WTC11 (cell line): ENCODE measurements around the gene MICAL3. TPM values are rescaled to one million over a fixed set of nuclear protein-coding genes. Genes with fewer than 3 reads are reported as not detected.

Experiments used
- ATAC-seq: fragments of 200-7000 bp; cut with Tn5 transposase; 2 replicates; pipeline ENCODE4 v1.10.0; 2021; ENCODE audit warnings: mild to moderate bottlenecking, moderate library complexity
- CTCF ChIA-PET: fragments of 300-600 bp; sonication (Branson Sonifier 250); formaldehyde crosslinking; loops from one replicate; lab custom pipeline; 2021; ENCODE audit warnings: antibody characterized with exemption; lab: Charles Lee
- POLR2A ChIA-PET: fragments of 350-600 bp; sonication (Branson Sonifier 250); formaldehyde crosslinking; loops from one replicate; lab custom pipeline; 2021; ENCODE audit warnings: antibody characterized with exemption; lab: Charles Lee
- DNase-seq: peaks from one replicate; pipeline ENCODE4 v3.0.0; 2021; ENCODE audit warnings: low spot score
- H3K27ac Mint-ChIP-seq: 2 replicates; pipeline ENCODE4 v1.8.0; 2021; ENCODE audit warnings: mixed read lengths
- H3K27me3 Mint-ChIP-seq: 2 replicates; pipeline ENCODE4 v1.8.0; 2021; ENCODE audit warnings: low read depth, mild to moderate bottlenecking, moderate library complexity, mixed read lengths
- H3K36me3 Mint-ChIP-seq: 2 replicates; pipeline ENCODE4 v1.8.0; 2021; ENCODE audit warnings: mixed read lengths
- H3K4me1 Mint-ChIP-seq: 2 replicates; pipeline ENCODE4 v1.8.0; 2022; ENCODE audit warnings: mixed read lengths
- H3K4me3 Mint-ChIP-seq: 2 replicates; pipeline ENCODE4 v1.8.0; 2021; ENCODE audit warnings: mild to moderate bottlenecking, moderate library complexity, mixed read lengths
- H3K9me3 Mint-ChIP-seq: 2 replicates; pipeline ENCODE4 v1.8.0; 2021; ENCODE audit warnings: mixed read lengths
- E2F5 ChIP-seq: sonication (generic); formaldehyde crosslinking; IDR thresholded peaks from 2 replicates; pipeline ENCODE4 v1.8.1; 2022; ENCODE audit warnings: mild to moderate bottlenecking, moderate library complexity, missing genetic modification reagents
- ELF4 ChIP-seq: sonication (generic); formaldehyde crosslinking; IDR thresholded peaks from 2 replicates; pipeline ENCODE4 v1.8.1; 2022; ENCODE audit warnings: low read depth, mild to moderate bottlenecking, moderate library complexity, missing genetic modification reagents
- EMX1 ChIP-seq: fragments of 250-450 bp; sonication (Bioruptor Pico); IDR thresholded peaks from 2 replicates; pipeline ENCODE4 v1.8.0; 2021; ENCODE audit warnings: mild to moderate bottlenecking
- FOXJ3 ChIP-seq: sonication (generic); formaldehyde crosslinking; IDR thresholded peaks from 2 replicates; pipeline ENCODE4 v1.9.0; 2021; ENCODE audit warnings: missing genetic modification reagents, mild to moderate bottlenecking, borderline replicate concordance
- JUN ChIP-seq: sonication (generic); formaldehyde crosslinking; IDR thresholded peaks from 2 replicates; pipeline ENCODE4 v1.8.0; 2023; ENCODE audit warnings: mild to moderate bottlenecking, missing genetic modification reagents
- MLX ChIP-seq: sonication (generic); formaldehyde crosslinking; IDR thresholded peaks from 2 replicates; pipeline ENCODE4 v1.8.1; 2023; ENCODE audit warnings: mild to moderate bottlenecking, missing genetic modification reagents, moderate library complexity
- MXD4 ChIP-seq: fragments of 250-450 bp; sonication (Bioruptor Pico); IDR thresholded peaks from 2 replicates; pipeline ENCODE4 v1.8.0; 2021; ENCODE audit warnings: mild to moderate bottlenecking, moderate library complexity, borderline replicate concordance
- NR1H2 ChIP-seq: sonication (generic); formaldehyde crosslinking; IDR thresholded peaks from 2 replicates; pipeline ENCODE4 v1.9.0; 2021; ENCODE audit warnings: mild to moderate bottlenecking, moderate library complexity, missing genetic modification reagents
- RELA ChIP-seq: sonication (generic); formaldehyde crosslinking; IDR thresholded peaks from 2 replicates; pipeline ENCODE4 v1.8.1; 2022; ENCODE audit warnings: missing genetic modification reagents, mild to moderate bottlenecking, borderline replicate concordance
- SOX15 ChIP-seq: fragments of 250-450 bp; sonication (Bioruptor Pico); IDR thresholded peaks from 2 replicates; pipeline ENCODE4 v1.9.0; 2021; ENCODE audit warnings: mild to moderate bottlenecking
- TEAD4 ChIP-seq: sonication (generic); formaldehyde crosslinking; IDR thresholded peaks from 2 replicates; pipeline ENCODE4 v1.8.0; 2022; ENCODE audit warnings: mild to moderate bottlenecking, missing genetic modification reagents
- TP53 ChIP-seq: sonication (generic); formaldehyde crosslinking; IDR thresholded peaks from 2 replicates; pipeline ENCODE4 v1.8.1; 2023; ENCODE audit warnings: mild to moderate bottlenecking, missing genetic modification reagents
- USF1 ChIP-seq: sonication (generic); formaldehyde crosslinking; IDR thresholded peaks from 2 replicates; pipeline ENCODE4 v1.8.0; 2022; ENCODE audit warnings: mild to moderate bottlenecking, missing genetic modification reagents
- USF2 ChIP-seq: sonication (generic); formaldehyde crosslinking; IDR thresholded peaks from 2 replicates; pipeline ENCODE4 v1.8.1; 2023; ENCODE audit warnings: mild to moderate bottlenecking, missing genetic modification reagents, moderate library complexity
- ZBTB21 ChIP-seq: sonication (generic); formaldehyde crosslinking; IDR thresholded peaks from 2 replicates; pipeline ENCODE4 v1.8.1; 2023; ENCODE audit warnings: mild to moderate bottlenecking, missing genetic modification reagents, borderline replicate concordance
- ZNF263 ChIP-seq: sonication (generic); formaldehyde crosslinking; IDR thresholded peaks from 2 replicates; pipeline ENCODE4 v1.8.1; 2022; ENCODE audit warnings: low read depth, mild to moderate bottlenecking, moderate library complexity, missing genetic modification reagents
- ZNF396 ChIP-seq: fragments of 250-450 bp; sonication (Bioruptor Pico); IDR thresholded peaks from 2 replicates; pipeline ENCODE4 v1.8.0; 2021; ENCODE audit warnings: mild to moderate bottlenecking, moderate library complexity, borderline replicate concordance
- ZNF416 ChIP-seq: fragments of 250-450 bp; sonication (Bioruptor Pico); IDR thresholded peaks from 2 replicates; pipeline ENCODE4 v1.9.0; 2021; ENCODE audit warnings: mild to moderate bottlenecking, inconsistent platforms
- ZNF423 ChIP-seq: fragments of 250-450 bp; sonication (Bioruptor Pico); IDR thresholded peaks from 2 replicates; pipeline ENCODE4 v2.1.2; 2022; ENCODE audit warnings: mild to moderate bottlenecking, moderate library complexity
- total RNA-seq: library from RNA; stranded (reverse); gene quantifications from 3 replicates; pipeline ENCODE4 v1.2.3, GENCODE V29; 2021
- TF ChIP-seq, protein P1 (sequence below): sonication (generic); formaldehyde crosslinking; IDR thresholded peaks from 2 replicates; pipeline ENCODE4 v1.8.1; 2022; ENCODE audit warnings: missing genetic modification reagents, borderline replicate concordance
- TF ChIP-seq, protein P2 (sequence below): sonication (generic); formaldehyde crosslinking; IDR thresholded peaks from 2 replicates; pipeline ENCODE4 v1.8.1; 2022; ENCODE audit warnings: mild to moderate bottlenecking, missing genetic modification reagents, moderate library complexity, borderline replicate concordance
- TF ChIP-seq, protein P3 (sequence below): fragments of 250-450 bp; sonication (Bioruptor Pico); IDR thresholded peaks from 2 replicates; pipeline ENCODE4 v1.9.0; 2021; ENCODE audit warnings: mild to moderate bottlenecking
- TF ChIP-seq, protein P4 (sequence below): sonication (generic); formaldehyde crosslinking; IDR thresholded peaks from 2 replicates; pipeline ENCODE4 v1.8.1; 2023; ENCODE audit warnings: mild to moderate bottlenecking, moderate library complexity, missing genetic modification reagents

Gene MICAL3
- total RNA-seq, 1 experiment from 2014 or later, result 41.2 TPM

- TF ChIP-seq E2F5 (CRISPR knock-in tag), result no peak
- TF ChIP-seq, all 79 proteins: peak for 0
Measured at GRCh38 chr22:17875156-17875555, 149.2 kb downstream of the MICAL3 start (continued).

DNA sequence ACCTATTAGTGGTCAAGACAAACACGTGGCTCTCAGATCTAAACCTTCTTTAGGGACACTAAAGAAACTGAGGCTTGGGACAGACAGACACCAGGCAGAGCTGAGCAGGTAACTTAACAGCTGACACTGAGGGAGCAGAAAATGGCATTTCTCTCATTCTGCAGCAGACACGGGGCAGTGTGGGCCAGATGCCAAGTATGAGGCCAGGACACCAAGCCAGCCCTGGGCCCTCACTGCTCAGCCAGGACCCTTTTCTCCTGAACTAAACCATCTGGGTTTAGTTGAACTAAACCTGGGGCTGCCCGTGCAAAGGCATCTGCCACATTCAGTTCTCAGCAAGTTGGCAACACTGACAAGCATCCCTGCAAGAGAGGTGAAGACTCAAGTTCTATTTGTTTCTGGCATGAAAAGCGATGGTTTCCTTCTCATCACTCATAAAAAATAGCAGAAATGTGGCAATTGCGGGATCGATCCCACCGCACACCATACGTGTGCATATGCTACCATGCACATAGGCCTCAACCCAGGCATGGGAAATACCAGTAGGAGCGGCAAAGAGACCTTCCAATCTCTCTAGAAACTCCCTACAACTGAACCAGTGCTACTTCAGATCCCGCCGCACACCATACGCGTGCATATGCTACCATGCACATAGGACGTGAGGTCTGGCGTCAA, 150.0 kb downstream of the MICAL3 start:
- no peak overlapping the region for H3K27ac Mint-ChIP-seq
- no peaks in the 10 kb centered on the region for H3K9me3 Mint-ChIP-seq
- peaks cover 74% of the 10 kb centered on the region for H3K27me3 Mint-ChIP-seq
- ChIA-PET CTCF (interaction anchor here (0.9 kb wide), 1 partner anchor 202 kb away, joined by 4 read pairs; no protein-coding TSS in a partner anchor), POLR2A (no interaction called here)
- no peaks in the 10 kb centered on the region for H3K4me1 Mint-ChIP-seq
- TF ChIP-seq ZNF396 (CRISPR knock-in tag) (no peak), USF1 (CRISPR knock-in tag) (no peak), SOX15 (CRISPR knock-in tag) (no peak), USF2 (no peak), ELF4 (CRISPR knock-in tag) (no peak), NR1H2 (no peak), EMX1 (CRISPR knock-in tag) (no peak), ZNF263 (CRISPR knock-in tag) (no peak), ZNF423 (CRISPR knock-in tag) (no peak), ZNF416 (CRISPR knock-in tag) (no peak), MXD4 (CRISPR knock-in tag) (no peak), JUN (CRISPR knock-in tag) (no peak), FOXJ3 (CRISPR knock-in tag) (no peak), TP53 (CRISPR knock-in tag) (no peak)
- TF ChIP-seq, protein P1, sequence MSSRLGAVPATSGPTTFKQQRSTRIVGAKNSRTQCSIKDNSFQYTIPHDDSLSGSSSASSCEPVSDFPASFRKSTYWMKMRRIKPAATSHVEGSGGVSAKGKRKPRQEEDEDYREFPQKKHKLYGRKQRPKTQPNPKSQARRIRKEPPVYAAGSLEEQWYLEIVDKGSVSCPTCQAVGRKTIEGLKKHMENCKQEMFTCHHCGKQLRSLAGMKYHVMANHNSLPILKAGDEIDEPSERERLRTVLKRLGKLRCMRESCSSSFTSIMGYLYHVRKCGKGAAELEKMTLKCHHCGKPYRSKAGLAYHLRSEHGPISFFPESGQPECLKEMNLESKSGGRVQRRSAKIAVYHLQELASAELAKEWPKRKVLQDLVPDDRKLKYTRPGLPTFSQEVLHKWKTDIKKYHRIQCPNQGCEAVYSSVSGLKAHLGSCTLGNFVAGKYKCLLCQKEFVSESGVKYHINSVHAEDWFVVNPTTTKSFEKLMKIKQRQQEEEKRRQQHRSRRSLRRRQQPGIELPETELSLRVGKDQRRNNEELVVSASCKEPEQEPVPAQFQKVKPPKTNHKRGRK, result no peak
- TF ChIP-seq, protein P2, sequence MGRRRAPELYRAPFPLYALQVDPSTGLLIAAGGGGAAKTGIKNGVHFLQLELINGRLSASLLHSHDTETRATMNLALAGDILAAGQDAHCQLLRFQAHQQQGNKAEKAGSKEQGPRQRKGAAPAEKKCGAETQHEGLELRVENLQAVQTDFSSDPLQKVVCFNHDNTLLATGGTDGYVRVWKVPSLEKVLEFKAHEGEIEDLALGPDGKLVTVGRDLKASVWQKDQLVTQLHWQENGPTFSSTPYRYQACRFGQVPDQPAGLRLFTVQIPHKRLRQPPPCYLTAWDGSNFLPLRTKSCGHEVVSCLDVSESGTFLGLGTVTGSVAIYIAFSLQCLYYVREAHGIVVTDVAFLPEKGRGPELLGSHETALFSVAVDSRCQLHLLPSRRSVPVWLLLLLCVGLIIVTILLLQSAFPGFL (CRISPR knock-in tag), result no peak
- no peak for DNase-seq
- H3K4me3 Mint-ChIP-seq, result no peak overlapping the region
- no peak for ATAC-seq
- peaks cover 32% of the 10 kb centered on the region for H3K36me3 Mint-ChIP-seq

DNA sequence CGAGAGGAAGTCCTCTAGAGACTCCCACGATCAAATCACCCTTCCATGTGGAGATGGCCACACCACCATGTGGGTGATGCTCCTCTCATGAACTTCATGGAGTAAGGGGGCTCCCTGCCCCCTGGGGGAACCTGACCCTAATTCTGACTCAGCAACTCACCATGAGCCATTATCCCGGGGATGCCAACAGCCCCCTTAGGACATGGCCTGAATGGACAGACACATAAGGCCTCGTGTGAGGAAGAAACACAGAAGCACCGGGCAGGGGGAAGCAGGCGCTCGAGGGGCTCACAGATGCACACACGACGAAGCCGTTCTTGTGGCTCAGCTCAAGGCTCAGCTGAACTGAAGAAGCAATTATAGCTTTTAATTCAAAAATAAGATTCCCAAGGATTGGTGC, 150.6 kb downstream of the MICAL3 start:
- ATAC-seq, result no peak

More for the DNA sequence above, 150.6 kb downstream of the MICAL3 start:
- ChIA-PET POLR2A (no interaction called here), CTCF (no interaction called here)
- H3K9me3 Mint-ChIP-seq, result no peaks in the 10 kb centered on the region
- TF ChIP-seq SOX15 (CRISPR knock-in tag) (no peak), TEAD4 (CRISPR knock-in tag) (no peak), MLX (CRISPR knock-in tag) (no peak), ZBTB21 (no peak), RELA (CRISPR knock-in tag) (no peak)
- TF ChIP-seq, protein P3, sequence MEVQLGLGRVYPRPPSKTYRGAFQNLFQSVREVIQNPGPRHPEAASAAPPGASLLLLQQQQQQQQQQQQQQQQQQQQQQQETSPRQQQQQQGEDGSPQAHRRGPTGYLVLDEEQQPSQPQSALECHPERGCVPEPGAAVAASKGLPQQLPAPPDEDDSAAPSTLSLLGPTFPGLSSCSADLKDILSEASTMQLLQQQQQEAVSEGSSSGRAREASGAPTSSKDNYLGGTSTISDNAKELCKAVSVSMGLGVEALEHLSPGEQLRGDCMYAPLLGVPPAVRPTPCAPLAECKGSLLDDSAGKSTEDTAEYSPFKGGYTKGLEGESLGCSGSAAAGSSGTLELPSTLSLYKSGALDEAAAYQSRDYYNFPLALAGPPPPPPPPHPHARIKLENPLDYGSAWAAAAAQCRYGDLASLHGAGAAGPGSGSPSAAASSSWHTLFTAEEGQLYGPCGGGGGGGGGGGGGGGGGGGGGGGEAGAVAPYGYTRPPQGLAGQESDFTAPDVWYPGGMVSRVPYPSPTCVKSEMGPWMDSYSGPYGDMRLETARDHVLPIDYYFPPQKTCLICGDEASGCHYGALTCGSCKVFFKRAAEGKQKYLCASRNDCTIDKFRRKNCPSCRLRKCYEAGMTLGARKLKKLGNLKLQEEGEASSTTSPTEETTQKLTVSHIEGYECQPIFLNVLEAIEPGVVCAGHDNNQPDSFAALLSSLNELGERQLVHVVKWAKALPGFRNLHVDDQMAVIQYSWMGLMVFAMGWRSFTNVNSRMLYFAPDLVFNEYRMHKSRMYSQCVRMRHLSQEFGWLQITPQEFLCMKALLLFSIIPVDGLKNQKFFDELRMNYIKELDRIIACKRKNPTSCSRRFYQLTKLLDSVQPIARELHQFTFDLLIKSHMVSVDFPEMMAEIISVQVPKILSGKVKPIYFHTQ (CRISPR knock-in tag), result no peak
- TF ChIP-seq, protein P4, sequence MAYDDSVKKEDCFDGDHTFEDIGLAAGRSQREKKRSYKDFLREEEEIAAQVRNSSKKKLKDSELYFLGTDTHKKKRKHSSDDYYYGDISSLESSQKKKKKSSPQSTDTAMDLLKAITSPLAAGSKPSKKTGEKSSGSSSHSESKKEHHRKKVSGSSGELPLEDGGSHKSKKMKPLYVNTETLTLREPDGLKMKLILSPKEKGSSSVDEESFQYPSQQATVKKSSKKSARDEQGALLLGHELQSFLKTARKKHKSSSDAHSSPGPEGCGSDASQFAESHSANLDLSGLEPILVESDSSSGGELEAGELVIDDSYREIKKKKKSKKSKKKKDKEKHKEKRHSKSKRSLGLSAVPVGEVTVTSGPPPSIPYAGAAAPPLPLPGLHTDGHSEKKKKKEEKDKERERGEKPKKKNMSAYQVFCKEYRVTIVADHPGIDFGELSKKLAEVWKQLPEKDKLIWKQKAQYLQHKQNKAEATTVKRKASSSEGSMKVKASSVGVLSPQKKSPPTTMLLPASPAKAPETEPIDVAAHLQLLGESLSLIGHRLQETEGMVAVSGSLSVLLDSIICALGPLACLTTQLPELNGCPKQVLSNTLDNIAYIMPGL (CRISPR knock-in tag), result no peak
- H3K4me1 Mint-ChIP-seq, result no peaks in the 10 kb centered on the region
- H3K4me3 Mint-ChIP-seq, result no peak overlapping the region
- H3K27me3 Mint-ChIP-seq, result peaks cover 69% of the 10 kb centered on the region
- DNase-seq, result no peak
- no peak overlapping the region for H3K27ac Mint-ChIP-seq
- H3K36me3 Mint-ChIP-seq, result peaks cover 31% of the 10 kb centered on the region
